Hypothalamus (tissue), 51 donors: ENCODE data around the gene TRABD.
A peak's percentile ranks its signal among the peaks of the same experiment; 100 is the strongest.

Experiments used
- DNase-seq, 51 donors: peaks; one replicate each; lab custom pipeline; 2025; lab: John Stamatoyannopoulos, UW

The TRABD gene

DNA sequence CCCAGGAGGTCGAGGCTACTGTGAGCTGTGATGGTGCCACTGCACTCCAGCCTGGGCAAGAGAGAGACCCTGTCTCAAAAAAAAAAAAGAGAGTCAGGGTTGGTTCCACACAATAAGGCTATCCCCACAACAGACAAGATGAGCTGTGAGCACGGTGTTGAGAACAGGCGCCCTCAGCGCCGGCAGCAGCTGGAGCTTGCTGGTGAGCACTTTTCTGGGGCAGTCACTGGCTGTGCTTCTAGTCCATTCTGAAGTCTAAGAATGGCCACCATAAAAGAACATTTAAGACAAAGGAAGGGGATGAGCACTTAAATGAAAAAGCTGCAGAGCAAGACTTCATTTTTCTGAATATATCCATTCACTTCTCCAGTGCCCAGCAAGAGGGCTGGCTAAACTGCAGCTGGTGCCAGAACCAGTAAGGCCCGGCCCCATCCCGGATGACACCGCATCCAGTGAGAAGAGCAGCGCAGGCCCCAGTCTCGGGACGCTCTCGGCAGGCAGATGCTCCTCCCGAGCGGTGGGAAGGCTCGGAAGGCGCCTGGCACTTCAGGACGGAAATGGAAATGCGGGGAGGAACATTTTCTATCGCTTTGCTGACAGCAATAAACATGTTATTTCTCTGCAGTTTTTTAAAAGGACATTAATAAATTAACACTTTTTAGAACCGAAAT, 46.9 kb downstream of the TRABD start:
- no peak for DNase-seq

DNA sequence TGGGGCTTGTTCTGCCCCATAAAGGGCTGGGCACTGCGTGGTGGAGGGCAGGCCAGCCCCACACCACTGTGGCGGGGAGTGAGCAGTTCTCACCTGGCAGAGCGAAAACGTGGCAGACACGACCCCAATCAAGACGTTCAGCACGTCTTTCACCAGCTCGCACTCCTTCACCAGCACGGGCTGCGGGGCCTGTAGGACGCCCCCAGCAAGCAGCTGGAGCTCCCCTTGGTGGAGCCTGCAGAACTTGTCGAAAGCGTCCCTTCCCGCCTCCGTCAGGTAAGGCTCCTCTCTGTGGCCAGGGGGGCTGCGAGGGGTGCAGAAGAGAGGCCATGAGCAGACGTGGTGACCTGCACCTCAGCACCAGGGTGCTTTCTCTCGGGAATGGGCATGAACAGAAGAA, 47.5 kb downstream of the TRABD start:
- no peak for DNase-seq

DNA sequence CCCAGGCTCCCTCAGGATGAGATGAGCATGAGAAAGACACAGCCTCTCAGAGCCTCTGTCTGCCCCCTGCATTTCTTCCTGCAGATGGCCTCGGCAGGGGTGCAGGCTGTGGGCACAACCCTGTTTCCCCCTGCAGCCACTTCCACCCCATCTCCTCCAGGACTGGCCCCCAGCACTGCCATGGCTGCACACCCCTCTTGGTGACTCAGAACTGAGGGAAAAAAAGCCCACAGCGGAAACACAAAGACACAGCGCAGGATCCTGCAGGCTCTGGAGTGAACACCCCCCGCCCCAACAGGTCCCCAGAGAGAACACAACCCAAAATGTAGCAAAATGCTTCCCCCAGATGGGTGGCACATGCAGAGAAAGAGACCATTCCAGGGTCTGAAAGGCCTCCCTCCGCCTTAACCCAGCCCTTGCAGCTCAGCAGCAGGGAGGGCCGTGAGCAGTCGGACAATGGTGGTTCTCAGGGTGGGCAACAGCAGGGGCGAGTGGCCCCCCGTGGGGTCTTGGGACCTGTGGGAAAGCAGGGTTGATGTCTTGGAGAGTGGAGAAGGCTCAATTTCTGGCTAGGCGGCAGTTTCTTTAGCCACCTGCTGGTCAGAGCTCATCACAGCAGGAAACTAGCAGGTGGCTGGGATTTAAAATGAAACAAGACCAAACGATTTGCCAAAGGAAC, 51.2 kb downstream of the TRABD start:
- DNase-seq, result no peak

DNA sequence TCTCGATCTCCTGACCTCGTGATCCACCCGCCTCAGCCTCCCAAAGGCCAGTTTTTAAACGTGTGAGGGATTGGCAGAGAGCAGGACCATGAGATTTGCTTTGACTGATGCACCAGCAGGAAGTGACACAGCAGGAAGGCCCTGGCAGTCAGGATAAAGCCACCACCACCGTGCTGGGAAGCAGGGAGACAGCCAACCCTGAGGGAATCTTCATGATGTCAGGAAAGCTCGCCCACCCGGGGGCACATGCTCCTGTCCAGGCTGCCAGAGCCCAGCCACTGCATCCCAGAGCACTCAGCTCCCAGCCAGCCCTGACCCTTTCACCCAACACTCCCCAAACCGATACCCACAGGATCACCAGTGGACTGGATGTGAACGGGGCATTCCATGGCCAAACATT, 53.0 kb downstream of the TRABD start:
- DNase-seq, result no peak

DNA sequence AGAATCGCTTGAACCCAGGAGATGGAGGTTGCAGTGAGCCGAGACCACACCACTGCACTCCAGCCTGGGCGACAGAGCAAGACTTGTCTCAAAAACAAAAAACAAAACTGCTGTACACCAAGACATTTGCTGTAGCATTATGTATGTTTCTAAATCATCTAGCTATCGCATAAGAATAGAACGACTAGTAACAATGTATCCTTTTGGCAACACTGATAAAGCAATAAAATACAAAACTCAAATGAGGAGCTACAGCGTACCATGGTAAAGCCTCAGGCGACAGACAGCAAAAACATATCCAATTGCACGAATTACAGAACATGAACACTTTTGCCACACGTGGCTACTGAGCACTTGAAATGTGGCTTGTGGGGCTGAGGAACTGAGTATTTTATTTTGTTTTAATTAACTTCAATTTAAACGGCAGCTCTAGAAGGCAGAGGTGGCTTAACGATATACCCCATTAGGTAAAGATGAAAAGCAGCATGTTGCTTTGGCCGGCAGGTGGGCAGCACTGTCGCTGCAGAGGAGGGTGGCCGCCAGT, 56.8 kb downstream of the TRABD start:
- no peak for DNase-seq

DNA sequence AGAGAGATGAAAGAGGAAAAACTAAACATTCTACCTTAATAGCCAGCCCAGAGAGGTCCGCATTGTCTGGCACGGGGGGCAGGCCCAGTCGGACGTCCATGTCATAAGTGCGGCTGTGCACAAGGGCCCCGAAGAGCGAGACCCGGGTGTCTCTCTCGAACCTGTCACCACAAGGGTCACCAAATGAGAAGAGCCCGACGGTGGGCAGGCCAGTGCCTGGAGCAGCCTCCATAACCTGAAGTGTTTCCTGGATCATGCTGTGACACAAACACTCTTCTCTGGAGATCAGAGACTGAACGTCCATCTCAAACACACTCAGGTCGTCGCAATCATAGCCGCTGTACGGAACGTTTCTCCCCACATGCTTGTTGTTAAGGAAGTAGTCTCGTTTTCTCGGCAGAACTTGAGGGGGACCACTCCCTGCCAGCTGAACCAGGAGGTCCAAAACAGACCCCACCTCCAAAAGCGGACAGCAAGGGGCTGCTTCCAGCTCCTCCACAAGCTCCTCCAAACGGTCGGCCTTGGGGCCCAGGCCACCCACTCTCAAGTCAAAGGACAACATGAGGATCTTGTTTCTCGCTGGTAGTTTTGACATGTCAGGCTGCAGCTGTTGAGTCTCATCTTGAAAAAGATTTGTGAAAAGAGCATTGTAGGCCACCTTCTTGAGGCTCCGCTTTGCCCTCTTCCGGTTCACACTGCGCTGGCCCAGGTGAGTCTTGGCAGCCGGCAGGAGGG, 58.1 kb downstream of the TRABD start:
- peak in 1 of 51 donors; percentile 38 for DNase-seq

DNA sequence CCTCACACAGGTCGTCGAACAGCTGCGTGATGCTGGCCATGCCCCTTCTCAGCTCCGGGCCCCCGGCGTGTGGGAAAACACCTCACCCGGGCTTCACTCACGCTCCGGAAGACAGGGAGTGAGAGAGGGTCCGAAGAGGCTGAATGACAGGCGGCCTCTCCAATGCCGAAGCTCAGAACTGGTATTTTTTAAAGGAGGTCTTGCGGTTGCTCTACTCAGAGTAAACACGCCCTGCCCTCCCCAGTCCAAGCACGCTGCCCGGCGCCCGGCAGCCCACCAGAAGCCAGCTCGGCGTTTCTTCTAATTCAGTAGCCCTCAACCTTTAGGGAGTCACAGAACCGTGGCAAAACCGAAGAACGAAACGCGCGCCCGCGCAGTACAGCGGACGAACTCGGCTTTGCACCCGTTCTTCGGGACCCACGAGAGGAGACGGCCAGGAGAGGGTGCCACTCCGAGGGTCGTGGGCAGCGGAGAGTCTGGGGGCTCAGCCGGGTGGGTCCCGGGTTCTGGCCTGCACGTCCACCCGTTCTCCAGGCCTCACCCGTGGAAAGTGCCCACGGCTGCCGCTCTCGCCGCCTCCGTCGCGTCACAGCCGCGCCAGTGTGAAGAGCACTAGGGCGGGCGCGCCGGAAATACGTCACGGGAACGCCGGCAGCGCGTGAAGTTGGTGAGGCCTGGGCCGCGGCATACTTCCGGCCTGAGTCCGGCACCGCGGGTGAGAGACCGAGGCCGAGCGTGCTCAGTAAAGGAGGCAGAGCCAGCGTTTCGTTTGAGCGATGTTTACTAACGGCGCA, 58.9 kb downstream of the TRABD start, which contains the start of gene TUBGCP6:
Gene TUBGCP6, minus strand, starts transcription at position 604 of the 794 bp plus-strand sequence. Its CDS starts 564 bp downstream, at position 40.
- peak; percentile 60 to 98 (median 90) for DNase-seq

DNA sequence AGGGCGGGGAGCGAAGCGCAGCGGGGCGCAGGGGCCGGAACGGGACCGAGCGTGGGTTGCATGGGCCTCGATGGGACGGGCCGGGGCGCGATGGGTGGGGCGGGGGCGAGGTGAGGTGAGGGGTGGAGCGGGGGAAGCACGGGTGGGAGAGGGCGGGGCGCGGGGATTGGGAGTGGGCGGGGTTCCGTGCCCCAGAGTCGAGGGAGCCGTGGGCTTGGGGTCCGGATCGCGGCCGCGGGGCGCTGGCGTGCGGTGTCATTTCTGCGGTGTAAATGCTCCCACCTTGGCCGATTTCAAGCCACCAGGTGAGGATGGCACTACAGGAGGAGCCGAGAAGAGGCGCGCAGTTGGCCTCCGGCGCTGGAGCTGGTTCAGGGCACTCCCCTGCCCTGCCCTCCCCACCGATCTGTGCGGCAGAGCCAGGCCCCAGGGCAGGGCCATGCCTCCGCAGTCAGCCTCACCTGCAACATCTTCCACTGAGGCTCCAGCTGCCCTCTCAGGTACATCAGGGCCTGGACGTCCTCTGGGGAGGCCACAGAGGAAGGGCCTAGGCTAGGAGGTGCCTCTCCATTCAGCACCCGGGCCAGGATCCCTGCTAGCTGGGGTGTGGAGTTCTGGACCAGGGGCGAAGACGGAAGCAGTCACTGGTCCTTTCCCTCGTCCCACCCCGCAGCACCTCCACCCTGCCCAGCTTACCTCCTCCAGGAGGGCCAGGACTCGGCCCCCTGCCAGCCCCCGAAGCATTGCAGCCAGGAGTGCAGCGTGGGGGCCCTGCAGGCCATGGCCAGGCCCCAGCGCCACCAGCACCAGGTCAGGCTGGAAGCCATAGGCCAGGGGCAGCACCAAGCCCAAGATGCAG, 59.7 kb downstream of the TRABD start:
- DNase-seq, result peak in 1 of 51 donors; percentile 50

DNA sequence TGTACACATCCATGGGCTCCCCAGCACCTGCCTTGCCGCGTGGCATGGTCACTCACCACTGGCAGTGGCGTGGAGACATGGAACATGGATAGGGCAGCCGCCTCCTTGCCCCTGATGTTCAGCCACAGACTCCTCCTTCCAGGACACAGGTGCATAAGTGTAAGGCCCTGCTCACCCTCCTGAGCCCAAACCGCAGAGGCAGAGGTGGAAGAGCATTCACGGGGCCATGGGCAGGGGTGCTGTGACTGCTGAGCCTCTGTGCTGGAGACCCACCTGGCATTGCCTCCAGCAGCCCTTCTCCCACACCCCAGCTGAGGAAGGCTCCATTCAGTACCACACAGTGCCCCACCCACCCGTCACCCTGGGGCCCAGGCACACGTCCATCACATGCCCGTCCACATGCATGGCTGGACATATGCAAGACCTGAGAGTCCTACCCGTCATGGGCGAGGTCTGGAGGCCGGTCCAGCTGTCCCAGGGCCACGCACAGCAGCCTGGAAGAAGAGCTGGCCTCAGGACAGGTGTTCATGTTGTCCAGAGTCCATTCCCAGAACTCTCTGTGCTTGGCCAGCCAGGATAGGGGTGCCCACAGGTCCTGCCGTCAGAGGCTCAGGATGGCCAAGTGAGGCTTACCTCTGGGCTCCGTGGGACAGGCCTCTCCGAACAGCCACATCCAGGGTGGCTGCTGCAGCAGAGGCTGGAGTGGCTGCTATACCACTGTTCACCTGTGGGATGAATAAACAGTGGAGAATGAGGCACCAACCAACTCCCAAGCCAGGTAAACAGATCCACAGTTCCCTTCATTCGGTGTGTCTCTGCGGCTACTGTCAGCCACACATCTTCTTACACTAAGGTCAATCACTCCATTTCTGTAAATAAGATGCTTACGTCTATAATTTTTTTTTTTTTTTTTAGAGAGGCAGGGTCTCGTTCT, 60.8 kb downstream of the TRABD start:
- no peak for DNase-seq

DNA sequence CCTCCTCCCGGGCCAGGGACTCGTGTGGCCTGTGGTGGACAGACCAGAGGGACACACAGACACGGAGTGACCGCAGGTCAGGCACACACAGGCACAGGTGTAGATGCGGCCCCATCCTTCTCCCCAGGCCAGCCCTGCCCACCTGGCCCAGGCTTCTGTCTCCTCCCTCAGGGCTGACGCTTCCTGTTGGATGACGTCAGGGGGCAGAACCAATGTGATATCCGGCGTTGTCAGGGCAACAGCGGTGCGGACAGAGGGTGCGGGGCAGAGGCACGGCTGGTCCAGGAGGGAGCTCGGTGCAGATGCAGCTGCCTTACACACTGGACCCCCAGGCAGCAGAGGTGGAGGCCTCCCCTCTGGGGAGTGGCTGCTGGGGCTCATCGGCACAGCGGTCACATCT, 62.0 kb downstream of the TRABD start:
- DNase-seq, result peak in 13 of 51 donors; percentile 3 to 53 (median 19)

DNA sequence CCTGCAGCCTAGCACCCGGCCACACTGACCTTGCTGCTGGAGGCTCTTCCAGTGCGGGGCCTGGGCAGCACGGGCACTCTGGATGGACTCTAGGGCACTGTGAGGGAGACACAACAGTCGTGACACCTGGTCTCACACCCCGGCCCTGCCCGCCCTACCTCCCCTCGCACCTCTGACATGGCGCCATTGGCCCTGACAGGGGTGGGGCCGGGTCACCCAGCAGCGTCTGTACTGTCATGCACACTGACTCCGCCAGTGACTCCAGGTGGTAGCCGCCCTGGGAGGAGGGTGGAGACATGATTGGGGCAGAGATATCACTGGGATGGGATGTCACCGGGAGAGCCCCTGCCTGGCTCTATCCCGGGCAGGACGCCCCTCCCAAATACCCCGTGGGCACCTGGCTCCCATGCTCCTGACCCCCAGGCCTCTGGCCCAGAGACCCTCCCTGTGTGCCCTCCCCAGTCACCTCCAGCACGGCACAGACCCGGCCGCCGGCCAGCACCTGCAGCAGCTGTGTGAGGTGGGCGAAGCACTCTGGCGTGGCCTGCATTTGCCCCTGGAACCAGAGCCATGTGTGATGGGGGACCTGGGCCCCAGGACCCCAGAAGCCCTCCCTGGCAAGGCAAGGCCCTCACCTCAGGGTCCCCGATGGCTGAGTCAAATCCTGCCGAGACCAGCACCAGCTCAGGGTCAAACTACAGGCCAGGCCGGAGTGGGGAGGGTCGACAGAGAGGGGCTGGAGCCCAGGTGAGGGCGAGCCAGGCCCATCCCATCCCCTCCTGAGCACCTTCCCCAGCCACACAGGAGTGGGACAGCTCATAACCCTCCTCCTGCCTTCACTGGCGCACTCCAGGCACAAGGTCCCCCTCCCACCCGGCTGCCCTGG, 62.7 kb downstream of the TRABD start:
- DNase-seq, result no peak
